NB4 (cell line): ENCODE measurements around the gene KIF11.

Source experiments
- POLR2A ChIP-seq: IDR thresholded peaks from 2 replicates; pipeline ENCODE4 v1.6.1; 2011; ENCODE audit warnings: mild to moderate bottlenecking; ENCODE audit not compliant: insufficient read length; ENCODE audit errors: extremely low read depth
- TF ChIP-seq, protein P1 (sequence below): IDR thresholded peaks from one replicate; pipeline ENCODE4 v1.5.1; 2012; ENCODE audit warnings: low read depth, low read length

DNA sequence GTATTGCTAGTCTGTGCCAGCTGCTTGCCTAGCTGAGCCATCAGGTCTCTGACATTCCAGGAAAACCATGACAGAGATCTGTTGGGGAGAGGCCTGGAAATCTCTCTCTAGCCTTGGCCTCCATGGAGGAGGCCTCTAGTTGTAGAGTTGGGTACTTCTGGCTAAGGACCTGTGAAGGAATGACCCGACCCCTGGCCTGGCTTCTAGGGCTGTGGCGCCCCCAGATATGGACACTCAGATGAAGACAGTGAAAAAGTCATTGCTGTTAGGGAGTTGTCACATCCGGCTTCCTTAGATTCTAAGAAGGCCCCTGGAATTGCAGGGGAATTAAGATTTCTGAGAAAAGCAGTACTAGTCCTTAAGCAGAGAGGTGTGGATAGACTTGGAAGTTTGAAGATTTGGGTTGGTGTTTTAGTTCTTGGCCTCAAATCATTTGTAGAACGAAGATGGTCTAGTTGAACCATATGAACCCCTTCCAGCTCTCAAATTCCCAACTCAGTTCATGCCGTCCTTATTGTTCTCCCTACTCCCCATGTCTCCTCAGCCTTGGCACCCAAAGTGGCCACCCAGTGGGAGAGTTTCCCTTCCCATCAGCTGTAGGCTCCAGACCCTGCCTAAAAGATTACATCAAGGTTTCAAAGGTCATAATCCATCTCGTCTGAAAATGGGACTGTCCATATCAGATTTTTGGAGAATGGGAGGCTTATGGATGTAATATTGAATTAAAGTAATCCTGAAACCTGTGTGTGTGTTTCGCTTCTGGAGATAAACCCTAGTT is 103.9 kb downstream of the KIF11 start:
- TF ChIP-seq, protein P1, sequence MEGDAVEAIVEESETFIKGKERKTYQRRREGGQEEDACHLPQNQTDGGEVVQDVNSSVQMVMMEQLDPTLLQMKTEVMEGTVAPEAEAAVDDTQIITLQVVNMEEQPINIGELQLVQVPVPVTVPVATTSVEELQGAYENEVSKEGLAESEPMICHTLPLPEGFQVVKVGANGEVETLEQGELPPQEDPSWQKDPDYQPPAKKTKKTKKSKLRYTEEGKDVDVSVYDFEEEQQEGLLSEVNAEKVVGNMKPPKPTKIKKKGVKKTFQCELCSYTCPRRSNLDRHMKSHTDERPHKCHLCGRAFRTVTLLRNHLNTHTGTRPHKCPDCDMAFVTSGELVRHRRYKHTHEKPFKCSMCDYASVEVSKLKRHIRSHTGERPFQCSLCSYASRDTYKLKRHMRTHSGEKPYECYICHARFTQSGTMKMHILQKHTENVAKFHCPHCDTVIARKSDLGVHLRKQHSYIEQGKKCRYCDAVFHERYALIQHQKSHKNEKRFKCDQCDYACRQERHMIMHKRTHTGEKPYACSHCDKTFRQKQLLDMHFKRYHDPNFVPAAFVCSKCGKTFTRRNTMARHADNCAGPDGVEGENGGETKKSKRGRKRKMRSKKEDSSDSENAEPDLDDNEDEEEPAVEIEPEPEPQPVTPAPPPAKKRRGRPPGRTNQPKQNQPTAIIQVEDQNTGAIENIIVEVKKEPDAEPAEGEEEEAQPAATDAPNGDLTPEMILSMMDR: no peak
- no peak for TF ChIP-seq POLR2A
